MM.1S (cell line): ENCODE results near the gene PIEZO1.

Source experiments
- DNase-seq: peaks from one replicate; pipeline ENCODE4 v3.0.0-alpha.2; 2015
- H2AFZ ChIP-seq: fragments of 300-600 bp; sonication (generic); 2 replicates; pipeline ENCODE4 v1.6.0; 2016; ENCODE audit warnings: antibody characterized with exemption, low read length
- H3F3A ChIP-seq: fragments of 300-600 bp; sonication (generic); 2 replicates; pipeline ENCODE4 v1.6.1; 2016; ENCODE audit warnings: mild to moderate bottlenecking, antibody characterized with exemption, low read length, moderate library complexity, mixed read lengths; ENCODE audit not compliant: insufficient read depth
- H3K27ac ChIP-seq: fragments of 300-600 bp; sonication (generic); 2 replicates; pipeline ENCODE4 v1.5.1; 2016; ENCODE audit warnings: mild to moderate bottlenecking, low read length
- H3K27me3 ChIP-seq: fragments of 300-600 bp; sonication (generic); replicated peaks from 2 replicates; pipeline ENCODE4 v1.6.0; 2016; ENCODE audit warnings: low read length; ENCODE audit not compliant: insufficient read depth
- H3K36me3 ChIP-seq: fragments of 300-600 bp; sonication (generic); replicated peaks from 2 replicates; pipeline ENCODE4 v1.6.1; 2016; ENCODE audit warnings: mild to moderate bottlenecking, low read length, mixed read lengths; ENCODE audit not compliant: insufficient read depth
- H3K4me1 ChIP-seq: fragments of 300-600 bp; sonication (generic); 2 replicates; pipeline ENCODE4 v1.6.1; 2016; ENCODE audit warnings: low read length, mixed read lengths
- H3K4me2 ChIP-seq: fragments of 300-600 bp; sonication (generic); 2 replicates; pipeline ENCODE4 v1.6.0; 2016; ENCODE audit warnings: low read depth, low read length
- H3K4me3 ChIP-seq: fragments of 300-600 bp; sonication (generic); 2 replicates; pipeline ENCODE4 v1.5.1; 2016; ENCODE audit warnings: low read length, mixed read lengths
- H3K79me2 ChIP-seq: fragments of 300-600 bp; sonication (generic); 2 replicates; pipeline ENCODE4 v1.6.1; 2016; ENCODE audit warnings: mixed run types, low read length, mixed read lengths
- H3K9ac ChIP-seq: fragments of 300-600 bp; sonication (generic); 2 replicates; pipeline ENCODE4 v1.6.1; 2016; ENCODE audit warnings: low read length, mixed read lengths
- H3K9me2 ChIP-seq: fragments of 300-600 bp; sonication (generic); replicated peaks from 2 replicates; pipeline ENCODE4 v1.6.1; 2016; ENCODE audit warnings: mild to moderate bottlenecking, low read length, mixed read lengths; ENCODE audit not compliant: insufficient read depth
- H3K9me3 ChIP-seq: fragments of 300-600 bp; sonication (generic); replicated peaks from 2 replicates; pipeline ENCODE4 v1.6.1; 2016; ENCODE audit warnings: mild to moderate bottlenecking, low read length, mixed read lengths; ENCODE audit not compliant: insufficient read depth
- H4K20me1 ChIP-seq: fragments of 300-600 bp; sonication (generic); 2 replicates; pipeline ENCODE4 v1.6.1; 2016; ENCODE audit warnings: mild to moderate bottlenecking, low read length, moderate library complexity, mixed read lengths; ENCODE audit not compliant: insufficient read depth
- EZH2 ChIP-seq: fragments of 300-600 bp; sonication (generic); optimal IDR thresholded peaks from 2 replicates; pipeline ENCODE3; 2017; ENCODE audit warnings: low read depth, mild to moderate bottlenecking, antibody characterized with exemption, low read length, mixed read lengths
- EZH2phosphoT487 ChIP-seq: fragments of 300-600 bp; sonication (generic); IDR thresholded peaks from 2 replicates; pipeline ENCODE4 v1.6.1; 2018; ENCODE audit warnings: antibody characterized with exemption, low read length
- TF ChIP-seq, protein P1 (sequence below): fragments of 300-600 bp; sonication (generic); IDR thresholded peaks from 2 replicates; pipeline ENCODE4 v1.5.1; 2016; ENCODE audit warnings: antibody characterized with exemption, low read length, mixed read lengths

The PIEZO1 gene

DNA sequence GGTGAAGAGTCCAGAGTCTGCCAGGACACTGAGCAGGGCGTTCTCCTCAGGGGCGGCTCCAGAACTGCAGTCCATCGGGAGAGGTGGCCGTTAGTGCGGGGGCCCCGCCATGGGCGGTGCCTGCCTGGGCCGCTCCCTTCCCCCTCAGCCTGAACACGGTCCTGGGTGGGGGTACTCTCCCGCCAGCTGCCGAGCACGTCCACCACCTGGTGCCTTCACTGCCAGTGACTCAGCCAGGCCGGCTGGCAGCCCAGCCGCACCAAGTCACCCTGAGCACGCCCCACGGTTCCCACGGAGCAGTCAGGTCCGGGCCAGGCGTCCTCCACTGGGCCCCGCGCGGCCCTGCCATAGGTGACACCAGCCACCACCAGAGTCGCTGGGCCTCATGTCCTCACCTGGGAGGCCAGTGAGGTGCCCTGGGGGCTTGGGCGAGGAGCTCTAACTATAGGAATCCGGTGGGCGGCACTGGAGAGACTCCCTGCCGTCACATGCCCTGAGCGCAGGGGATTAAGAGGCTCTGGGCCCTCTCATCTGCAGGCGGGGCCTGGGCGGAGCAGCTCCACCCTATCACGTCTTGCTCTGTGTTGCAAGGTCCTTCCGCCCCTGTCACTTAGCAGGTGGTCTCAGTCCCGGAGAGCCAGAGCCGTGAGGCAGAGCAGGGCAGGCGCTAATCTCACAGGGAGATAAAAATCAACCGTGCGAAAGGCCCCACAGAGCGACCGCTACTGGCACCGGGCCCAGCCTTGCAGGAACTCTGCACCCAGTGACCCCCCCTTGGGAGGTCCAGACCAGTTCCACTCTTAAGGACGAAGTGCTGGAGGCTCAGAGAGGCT is 14.3 kb downstream of the PIEZO1 start:
- H3K27ac ChIP-seq = no peak overlapping the region

DNA sequence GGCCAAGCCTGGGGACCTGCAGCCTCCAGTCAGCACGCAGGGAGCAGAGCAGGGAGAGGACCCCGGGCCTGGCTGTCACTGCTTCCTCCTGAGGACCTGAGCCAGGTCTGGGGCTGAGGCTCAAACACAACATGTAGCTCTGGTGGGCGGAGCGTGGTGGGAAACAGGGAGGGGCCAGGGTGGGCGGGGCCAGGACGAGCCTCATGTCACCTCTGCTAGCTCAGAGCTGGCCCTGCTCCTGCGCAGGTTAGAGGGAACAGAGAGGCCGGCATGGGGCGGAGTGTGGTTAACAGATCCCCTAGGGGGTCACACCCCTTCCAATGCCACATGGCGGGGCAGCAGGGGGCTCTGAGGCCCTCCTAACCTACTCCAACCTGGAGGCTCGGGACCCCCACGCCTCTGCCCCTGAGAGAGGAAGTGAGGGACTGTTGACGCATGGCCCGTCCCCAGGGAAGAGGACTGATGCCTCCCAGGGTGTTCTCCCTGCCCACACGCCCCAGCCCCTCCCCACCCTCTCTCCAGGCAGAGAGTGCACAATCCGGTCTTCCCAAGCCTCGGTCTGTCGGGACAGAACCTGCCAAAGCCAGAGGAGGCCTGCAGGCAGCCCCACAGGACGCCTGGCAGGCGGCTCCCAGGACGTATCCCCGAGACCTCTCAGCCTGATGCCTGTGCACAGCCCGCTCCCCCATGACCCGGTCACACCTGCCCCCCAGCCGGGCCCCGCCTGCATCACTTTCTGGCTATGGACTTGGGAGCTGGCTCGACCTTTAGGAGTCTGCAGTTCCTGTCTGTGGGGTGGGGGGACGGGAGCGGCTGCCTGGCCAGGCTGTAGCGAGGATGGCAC is 15.2 kb downstream of the PIEZO1 start:
- H3K27me3 ChIP-seq = no peaks in the 10 kb centered on the region
- no peak for DNase-seq
- H3F3A ChIP-seq = no peaks in the 10 kb centered on the region
- peaks cover 96% of the 10 kb centered on the region for H3K79me2 ChIP-seq
- H3K9me3 ChIP-seq = no peaks in the 10 kb centered on the region
- no peak overlapping the region for H3K27ac ChIP-seq
- no peak overlapping the region for H3K9ac ChIP-seq
- H4K20me1 ChIP-seq = peaks cover 27% of the 10 kb centered on the region
- no peak overlapping the region for H3K4me3 ChIP-seq
- H3K36me3 ChIP-seq = no peaks in the 10 kb centered on the region
- H3K4me2 ChIP-seq = no peak overlapping the region
- no peak overlapping the region for H2AFZ ChIP-seq
- TF ChIP-seq EZH2 = no peak
- TF ChIP-seq, protein P1, sequence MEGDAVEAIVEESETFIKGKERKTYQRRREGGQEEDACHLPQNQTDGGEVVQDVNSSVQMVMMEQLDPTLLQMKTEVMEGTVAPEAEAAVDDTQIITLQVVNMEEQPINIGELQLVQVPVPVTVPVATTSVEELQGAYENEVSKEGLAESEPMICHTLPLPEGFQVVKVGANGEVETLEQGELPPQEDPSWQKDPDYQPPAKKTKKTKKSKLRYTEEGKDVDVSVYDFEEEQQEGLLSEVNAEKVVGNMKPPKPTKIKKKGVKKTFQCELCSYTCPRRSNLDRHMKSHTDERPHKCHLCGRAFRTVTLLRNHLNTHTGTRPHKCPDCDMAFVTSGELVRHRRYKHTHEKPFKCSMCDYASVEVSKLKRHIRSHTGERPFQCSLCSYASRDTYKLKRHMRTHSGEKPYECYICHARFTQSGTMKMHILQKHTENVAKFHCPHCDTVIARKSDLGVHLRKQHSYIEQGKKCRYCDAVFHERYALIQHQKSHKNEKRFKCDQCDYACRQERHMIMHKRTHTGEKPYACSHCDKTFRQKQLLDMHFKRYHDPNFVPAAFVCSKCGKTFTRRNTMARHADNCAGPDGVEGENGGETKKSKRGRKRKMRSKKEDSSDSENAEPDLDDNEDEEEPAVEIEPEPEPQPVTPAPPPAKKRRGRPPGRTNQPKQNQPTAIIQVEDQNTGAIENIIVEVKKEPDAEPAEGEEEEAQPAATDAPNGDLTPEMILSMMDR = no peak
- TF ChIP-seq EZH2phosphoT487 = no peak
- H3K4me1 ChIP-seq = no peaks in the 10 kb centered on the region
- no peaks in the 10 kb centered on the region for H3K9me2 ChIP-seq

More for the DNA sequence above, 14.3 kb downstream of the PIEZO1 start:
- peaks cover 98% of the 10 kb centered on the region for H3K79me2 ChIP-seq
- H3K4me1 ChIP-seq = no peaks in the 10 kb centered on the region
- no peak overlapping the region for H3K9ac ChIP-seq
- H4K20me1 ChIP-seq = peaks cover 24% of the 10 kb centered on the region
- H2AFZ ChIP-seq = no peak overlapping the region
- H3K4me3 ChIP-seq = no peak overlapping the region
- H3K36me3 ChIP-seq = no peaks in the 10 kb centered on the region
- no peaks in the 10 kb centered on the region for H3K9me2 ChIP-seq
- H3K4me2 ChIP-seq = no peak overlapping the region
- H3F3A ChIP-seq = no peaks in the 10 kb centered on the region
- TF ChIP-seq, protein P1 = no peak
- TF ChIP-seq EZH2 = no peak
- no peaks in the 10 kb centered on the region for H3K27me3 ChIP-seq
- no peak for DNase-seq
- H3K9me3 ChIP-seq = no peaks in the 10 kb centered on the region

DNA sequence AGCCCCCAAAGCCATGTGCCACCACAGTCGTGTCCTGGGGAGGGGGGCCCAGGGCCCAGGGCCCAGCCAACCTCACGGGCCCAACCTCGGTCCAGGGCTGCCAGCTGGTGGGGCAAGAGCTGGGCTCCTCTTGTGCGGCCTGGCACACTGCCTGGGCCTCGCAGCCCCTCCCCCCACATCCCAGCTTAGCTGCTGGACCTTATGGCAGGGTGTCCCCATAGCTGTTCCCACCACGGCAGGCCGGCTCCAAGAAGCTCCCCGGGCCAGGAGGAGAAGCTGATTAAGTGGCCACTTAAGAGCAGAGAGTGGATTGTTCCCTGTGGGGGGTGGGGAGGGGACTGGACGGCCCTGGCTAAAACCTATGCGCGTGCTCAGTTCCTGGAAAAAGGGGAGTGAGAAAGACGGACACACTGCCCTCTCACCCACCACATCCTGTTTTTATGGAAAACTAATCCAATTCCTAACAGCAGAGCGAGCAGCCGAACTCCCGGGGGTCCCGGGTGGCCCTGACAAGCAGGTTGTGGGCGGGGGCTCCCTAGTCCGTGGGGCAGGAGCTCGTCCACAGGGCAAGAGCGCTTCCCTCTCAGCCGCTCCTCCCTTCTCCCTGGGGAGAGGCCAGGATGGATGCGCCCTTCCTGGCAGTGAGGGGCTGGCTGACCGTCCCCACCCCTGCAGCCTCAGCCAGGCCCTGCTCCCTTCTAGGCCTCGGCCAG is 16.8 kb downstream of the PIEZO1 start:
- no peak for DNase-seq
- no peaks in the 10 kb centered on the region for H3F3A ChIP-seq
- H3K27me3 ChIP-seq = no peaks in the 10 kb centered on the region
- no peaks in the 10 kb centered on the region for H3K36me3 ChIP-seq
- H3K4me3 ChIP-seq = no peak overlapping the region
- H3K4me2 ChIP-seq = no peak overlapping the region
- no peaks in the 10 kb centered on the region for H3K4me1 ChIP-seq
- no peak overlapping the region for H3K9ac ChIP-seq
- no peaks in the 10 kb centered on the region for H3K9me3 ChIP-seq
- no peak overlapping the region for H2AFZ ChIP-seq
- H3K79me2 ChIP-seq = peaks cover 94% of the 10 kb centered on the region
- no peak overlapping the region for H3K27ac ChIP-seq
- no peaks in the 10 kb centered on the region for H3K9me2 ChIP-seq
- peaks cover 23% of the 10 kb centered on the region for H4K20me1 ChIP-seq
- TF ChIP-seq EZH2phosphoT487 (no peak), EZH2 (no peak)
- TF ChIP-seq, protein P1 = no peak
